GM18909 (cell line): ENCODE data around the gene CHMP2B.
"Not testable (repeated sequence)": the region's sequence is repeated elsewhere in the genome, so short reads cannot be mapped to it uniquely, and the experiment has no call there.

Experiments used
- ATAC-seq: cut with Tn5 transposase; IDR thresholded peaks from one replicate; pipeline ENCODE4 v1.9.1; 2021; ENCODE audit warnings: mild to moderate bottlenecking; ENCODE audit not compliant: unreplicated experiment, poor library complexity

The CHMP2B gene

DNA sequence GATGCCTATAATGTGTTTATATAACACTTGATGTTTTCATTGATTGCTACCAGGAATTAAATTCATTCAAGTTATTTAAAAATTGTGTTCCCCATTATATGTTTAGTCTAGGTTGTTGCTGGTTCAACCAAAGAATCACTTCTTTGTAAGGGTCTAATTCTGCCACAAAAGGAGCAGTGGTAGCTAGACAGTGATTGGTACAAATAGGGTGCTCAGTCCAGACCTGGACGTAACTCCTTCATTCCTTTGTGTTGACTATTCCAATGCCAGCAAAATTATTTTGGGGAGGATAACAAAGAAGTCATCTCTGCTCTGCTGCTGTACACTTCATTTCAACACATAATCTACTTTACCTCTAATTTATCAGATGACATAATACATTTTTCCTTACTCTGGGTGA, 1.2 kb downstream of the CHMP2B start:
- no peak for ATAC-seq

DNA sequence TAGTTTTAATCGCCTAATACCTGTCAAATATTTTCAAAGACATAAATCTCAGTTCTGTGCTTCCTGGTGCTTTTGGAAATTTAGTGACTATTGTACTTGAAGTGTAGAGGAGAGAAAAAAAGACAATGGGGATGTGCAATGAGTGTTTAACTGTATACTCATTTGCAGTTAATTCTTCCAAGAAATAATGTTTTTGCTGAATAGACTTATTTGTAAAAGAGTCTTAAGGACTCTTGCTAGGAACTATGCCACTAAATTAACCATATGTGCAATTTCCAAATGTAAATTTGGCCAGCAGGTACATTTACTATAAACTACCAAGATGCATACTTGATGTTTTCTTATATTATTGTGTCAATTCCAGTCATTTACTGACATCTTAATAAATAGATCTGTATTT, 2.0 kb downstream of the CHMP2B start:
- no peak for ATAC-seq

DNA sequence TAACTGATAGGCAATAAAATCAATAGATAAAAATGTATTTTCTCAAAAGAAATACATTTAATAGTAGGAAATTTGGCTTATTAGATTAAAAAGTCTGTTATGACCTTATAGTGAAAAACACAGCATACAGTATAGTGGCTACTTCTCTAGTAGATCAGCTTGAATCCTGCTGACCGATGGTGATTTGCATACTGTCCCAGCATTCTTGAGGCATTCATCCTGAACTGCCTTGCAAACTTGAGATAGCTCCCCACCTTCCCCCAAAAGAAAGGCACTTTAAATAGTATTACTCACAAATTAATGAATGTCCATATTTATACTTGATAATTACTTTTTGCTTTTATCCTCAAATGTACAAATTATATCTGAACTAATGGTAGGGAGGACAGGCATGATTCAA, 6.7 kb downstream of the CHMP2B start:
- ATAC-seq: no peak

DNA sequence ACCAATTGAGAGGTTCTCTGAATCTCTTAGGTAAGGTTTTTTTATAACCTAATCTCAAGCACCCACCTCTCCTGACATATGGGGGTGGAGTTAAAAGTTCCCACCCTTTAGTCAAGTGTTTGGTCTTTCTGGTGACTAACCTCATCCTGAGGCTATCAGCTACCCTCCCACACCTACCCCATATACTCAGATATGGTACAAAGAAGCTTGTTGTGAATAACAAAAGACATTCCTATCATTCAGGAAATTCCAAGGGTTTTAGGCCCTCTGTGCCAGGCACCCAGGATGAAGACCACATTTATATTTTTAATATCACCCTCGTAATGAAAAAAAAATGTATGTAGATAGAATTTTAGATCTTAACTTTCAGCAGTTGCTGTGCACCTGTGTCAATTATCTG, 9.0 kb downstream of the CHMP2B start:
- ATAC-seq: no peak

DNA sequence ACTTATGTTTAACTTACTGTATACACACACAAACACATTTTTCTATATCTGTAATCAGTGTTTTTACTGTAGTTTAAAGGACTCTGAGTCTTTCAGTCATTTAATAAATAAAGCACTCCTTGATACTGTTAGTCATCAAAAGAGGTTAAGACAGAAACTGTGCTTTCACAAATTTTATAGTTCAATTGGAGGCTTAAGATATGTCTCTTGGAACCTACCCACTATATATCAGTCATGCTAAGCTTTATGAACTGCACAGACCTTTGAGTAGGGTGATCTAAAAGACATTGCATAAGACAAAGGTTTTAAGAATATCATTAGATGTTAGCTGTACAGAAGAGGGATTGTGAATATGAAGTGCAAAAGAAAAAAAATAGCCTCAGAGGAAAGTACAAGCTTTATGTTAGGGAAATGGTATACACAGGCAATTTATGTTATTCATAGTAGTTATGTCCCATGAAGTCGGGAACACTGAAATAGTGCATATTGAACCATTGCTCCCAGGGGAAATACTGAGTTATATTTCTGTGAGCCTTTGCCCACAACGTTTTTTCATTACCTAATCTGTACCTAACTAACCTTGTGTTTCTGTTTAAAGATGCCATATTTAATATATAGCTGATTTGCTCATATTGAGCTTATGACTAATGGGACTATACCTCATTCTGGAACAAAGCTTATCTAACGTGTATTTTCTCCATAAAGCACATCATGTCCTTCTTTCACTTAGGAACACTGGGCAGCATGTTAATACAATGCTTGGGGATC, 19.7 kb downstream of the CHMP2B start:
- no peak for ATAC-seq

DNA sequence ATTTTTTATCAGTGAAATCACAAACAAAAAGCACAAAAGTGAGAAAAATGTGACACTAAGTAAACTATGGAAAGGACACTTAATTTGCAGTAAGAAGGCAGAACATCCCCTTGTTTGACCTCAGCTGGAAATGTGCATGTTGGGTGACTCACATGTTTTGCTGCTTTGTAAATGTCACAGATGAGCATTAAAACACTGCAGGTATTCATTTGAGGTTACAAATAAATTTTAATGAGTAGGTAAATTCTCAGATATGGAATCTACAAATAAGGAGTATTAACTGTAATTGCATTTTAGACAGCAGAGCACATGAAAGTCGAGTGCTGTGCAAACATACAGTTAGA, 20.3 kb downstream of the CHMP2B start:
- no peak for ATAC-seq

DNA sequence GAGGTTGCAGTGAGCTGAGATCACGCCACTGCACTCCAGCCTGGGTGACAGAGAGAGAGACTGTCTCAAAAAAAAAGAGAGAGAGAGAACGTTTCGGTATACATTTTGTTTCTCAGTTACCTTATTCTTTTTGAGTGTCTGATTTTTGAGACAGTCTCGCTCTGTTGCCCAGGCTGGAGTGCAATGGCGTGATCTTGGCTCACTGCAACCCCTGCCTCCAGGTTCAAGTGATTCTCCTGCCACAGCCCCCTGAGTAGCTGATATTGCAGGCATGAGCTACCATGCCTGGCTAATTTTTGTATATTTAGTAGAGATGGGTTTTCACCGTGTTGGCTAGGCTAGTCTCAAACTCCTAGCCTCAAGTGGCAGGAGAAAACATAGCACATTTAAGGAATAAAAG, 21.1 kb downstream of the CHMP2B start:
- not testable (repeated sequence) for ATAC-seq

DNA sequence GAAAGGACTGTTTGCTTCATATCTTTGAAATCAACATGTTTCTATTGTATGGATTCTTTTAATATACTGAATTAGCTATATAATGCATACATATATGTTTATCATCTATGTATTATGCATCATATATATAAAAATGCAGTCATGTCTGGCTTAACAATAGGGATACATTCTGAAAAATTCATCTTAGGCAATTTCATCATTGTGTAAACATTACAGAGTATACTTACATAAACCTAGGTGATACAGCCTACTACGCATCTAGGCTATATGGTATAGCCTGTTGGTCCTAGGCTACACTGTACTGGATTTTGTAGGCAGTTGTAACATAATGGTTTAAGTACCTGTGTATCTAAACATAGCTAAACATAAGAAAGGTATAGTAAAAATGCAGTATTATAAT, 21.7 kb downstream of the CHMP2B start:
- no peak for ATAC-seq

DNA sequence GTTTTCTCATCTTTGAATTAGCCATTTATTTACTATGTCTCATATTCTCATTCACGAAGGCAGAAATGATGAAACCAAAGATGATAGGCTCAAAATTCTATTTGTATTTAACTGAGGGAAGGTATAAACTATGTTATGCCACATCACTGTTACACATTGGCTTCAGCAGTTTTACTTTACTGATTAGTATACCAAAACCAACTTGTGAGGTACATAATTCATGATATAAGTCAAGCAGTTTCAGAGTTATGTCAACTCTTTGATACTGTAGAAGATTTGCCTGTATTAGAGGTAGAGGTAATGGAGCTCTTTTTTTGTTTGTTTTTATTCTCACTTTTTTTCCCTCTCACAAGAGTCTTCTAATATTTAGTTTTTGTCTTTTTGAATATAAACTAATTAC, 22.9 kb downstream of the CHMP2B start:
- no peak for ATAC-seq

DNA sequence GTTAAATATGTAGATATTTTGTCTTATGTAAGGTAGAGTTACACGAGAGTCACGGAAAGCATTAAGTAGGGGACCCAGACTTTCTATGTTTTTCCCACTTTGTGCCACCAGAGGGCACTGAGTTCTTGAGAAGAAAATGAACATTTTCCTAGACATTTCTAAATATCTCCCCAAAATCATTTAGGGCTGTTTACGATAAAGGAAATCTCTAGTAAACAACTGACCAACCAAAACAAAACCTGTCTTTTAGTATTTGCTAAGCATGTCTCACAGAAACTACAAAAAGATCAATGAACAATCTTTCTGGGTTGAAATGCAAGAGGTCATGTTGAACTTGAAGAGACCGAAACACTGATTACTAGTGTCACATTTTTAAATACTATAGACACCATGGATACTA, 33.2 kb downstream of the CHMP2B start:
- peak; percentile 80 for ATAC-seq

DNA sequence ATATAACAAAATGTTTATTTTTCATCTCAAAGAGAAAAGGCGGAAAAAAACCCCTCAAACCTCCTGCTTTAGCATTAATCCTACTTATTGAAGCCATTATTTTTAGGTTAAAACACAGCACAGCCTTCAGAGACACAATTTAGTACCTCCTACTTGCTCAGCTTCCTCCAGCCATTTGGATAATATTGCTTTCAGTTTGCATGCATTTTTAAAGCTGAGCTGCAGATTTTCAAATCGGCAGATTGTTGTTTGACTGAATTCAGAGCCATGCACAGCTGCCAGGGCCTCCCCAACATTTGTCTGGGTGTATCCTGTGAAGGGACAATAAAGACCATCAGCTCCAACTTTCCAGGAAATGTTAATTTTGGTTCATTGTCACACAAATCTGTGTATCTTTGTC, 34.8 kb downstream of the CHMP2B start:
- no peak for ATAC-seq

DNA sequence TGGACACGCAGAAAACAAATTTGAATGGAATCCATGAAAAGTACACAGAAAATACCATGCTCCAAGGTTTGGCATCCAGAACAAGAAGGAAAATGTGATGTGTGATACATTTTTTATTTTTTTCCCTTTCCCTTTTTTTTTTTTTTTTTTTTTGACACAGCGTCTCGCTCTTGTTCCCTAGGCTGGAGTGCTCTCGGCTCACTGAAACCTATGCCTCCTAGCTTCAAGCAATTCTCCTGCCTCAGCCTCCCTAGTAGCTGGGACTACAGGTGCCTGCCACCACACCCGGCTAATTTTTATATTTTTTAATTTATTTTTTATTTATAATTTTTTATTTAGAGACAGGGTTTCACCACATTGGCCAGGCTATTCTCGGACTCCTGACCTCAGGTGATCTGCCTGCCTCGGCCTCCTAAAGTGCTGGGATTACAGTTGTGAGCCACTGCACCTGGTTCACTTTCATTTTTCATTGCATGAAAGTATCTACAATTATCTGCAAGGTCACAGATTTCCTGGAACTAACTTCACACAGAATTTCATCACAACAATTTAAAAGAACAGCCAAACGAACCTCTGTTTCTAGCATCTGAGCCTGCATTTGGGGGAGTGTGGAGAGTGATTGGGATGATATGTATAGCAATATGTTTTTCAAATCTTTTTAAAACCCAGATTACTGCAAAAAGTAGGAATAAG, 41.0 kb downstream of the CHMP2B start:
- ATAC-seq: no peak

DNA sequence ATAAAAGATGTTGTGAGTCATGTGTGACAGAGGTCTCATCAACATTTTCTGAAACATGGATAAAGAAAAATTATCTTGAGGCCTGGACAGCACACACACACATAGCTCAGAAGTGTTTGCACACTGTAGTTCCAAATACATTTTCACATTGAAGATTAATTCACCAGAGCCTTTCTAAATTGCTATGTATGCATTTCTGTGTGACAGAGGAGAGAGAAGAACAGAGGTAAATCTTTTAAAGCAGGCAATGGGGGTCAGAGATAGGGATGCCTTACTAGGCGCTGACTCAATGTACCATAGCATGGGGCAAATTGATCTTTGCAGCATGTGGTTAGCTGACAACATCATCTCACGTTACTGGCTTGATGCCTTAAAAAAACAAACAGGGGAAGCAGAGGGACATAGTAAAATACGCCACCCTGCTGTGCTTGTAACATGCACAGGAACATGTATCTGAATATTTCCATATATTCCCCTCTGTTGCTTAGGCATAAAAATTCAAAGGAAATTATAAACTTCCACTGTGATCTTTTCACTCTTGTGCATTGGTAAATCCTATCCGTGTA, 41.6 kb downstream of the CHMP2B start:
- ATAC-seq: no peak

DNA sequence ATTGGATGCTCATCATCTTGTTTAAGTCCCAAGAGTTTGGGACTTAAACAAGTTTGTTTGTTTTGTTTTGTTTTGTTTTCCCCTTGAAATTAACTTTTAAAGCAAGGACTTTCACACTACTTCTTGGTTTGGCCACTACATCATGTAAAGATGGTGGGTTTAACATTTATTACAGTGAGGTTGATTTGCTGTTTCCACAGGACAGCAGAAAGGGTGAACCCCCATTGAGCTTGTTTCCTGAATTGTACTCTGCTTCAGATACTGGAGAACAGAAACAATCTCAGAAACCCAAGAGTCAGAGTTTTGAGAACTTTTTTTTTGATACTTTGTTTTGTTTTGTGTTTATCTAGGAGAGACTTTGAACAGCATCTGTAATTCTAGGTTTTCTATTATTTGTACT, 42.6 kb downstream of the CHMP2B start:
- no peak for ATAC-seq

DNA sequence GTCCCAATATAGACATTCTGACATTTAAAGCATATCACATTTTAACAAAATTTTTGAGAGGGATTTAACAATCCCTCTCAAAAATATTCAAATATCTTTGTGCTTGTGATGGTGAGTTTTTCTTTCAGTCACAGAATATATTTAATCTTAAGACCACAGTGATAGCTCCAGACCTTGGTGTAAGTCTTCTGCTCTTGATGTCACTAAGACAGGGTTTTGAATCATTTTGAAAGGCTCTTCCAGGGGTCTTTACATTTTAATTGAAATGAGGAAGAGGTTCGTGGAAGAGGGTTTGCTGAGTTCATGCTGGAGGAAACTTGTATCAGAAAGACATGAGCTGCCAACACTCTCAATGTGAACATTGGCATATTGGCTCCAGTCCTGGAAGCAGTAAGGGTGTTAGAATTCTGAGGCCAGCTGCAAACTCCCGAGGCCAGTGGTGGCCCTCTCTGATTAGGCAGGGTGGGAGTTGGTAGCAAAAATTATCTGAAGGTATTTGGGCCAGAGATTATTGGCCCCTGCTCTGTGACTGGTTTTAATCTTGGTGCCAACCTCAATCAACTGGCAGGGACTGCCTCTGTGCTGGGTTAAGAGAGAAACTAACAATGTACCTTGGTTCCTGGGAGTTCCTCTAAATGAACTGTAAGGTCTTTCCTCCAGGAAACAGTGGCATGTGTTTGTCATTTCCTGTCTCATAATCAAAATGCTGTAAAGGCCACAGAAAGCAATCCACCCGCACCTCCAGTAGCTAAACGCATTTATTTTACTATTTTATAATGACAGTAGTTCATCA, 44.0 kb downstream of the CHMP2B start:
- no peak for ATAC-seq

DNA sequence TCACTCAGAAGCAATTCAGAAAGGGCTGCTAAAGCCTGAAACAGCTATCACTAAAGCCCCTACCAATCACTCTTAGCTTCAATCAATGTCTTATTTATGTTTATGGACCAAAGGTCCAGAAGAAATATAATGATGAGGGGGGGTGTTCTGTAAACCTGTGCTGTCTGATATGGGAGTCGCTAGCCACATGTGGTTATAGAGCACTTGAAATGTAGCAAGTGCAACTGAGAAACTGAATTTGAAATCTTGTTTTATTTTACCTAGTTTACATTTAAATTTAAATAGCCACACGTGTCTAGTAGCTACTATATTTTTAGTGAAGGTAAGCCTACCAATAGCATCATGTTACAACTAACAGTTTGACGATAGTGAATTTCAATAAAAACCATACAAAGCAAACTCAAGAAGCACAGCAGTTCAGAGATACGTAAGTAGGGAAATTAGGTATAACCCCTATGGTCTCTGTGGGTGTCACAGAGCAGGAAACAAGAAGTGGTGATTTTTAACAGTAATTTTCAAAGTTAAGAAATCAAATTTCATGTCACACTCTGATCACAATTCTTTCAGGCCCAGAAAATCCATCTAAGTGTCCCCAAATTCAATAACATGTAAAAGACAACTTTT, 45.7 kb downstream of the CHMP2B start:
- ATAC-seq: peak; percentile 77

DNA sequence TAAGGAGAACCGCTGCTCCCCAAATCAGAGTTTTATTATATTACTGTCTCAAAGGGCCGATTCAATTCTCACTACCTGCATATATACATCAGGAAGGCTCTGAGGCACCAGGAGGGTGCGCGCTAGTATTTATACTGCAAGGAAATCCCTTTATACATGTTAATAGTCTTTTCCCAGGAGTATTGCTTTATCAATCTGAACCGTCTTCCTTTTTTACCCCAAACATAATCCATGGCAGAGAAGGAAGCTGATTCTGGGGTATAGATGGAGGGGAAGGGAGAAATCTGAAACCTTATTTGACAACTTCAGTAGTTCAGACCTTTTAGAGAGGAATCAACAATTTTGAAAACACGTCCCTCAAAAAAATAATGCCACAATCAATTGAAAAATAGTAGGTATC, 49.4 kb downstream of the CHMP2B start, which contains the start of gene POU1F1:
POU1F1 (minus strand) TSS at position 101 of the 400 bp plus-strand sequence. CDS start 122 bp downstream, outside the sequence.
- ATAC-seq: no peak

DNA sequence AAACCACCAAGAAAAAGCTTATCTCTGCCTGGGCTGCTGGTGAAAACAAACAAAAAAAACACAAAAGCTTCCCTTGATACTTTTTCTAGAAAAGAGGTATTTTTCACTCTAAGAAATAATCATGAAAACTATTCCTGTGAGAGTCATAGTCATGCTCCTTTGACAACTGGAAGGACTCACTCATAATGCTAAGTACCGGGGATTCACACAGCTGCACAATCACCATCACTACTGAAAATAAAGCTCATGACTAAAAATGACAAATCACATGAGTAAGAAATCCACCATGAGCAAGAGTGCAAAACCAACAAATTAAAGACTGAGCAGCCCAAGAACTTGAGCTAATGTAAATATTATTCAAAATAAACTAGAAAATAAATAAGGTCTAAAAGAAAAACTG, 59.9 kb downstream of the CHMP2B start:
- ATAC-seq: peak; percentile 45

DNA sequence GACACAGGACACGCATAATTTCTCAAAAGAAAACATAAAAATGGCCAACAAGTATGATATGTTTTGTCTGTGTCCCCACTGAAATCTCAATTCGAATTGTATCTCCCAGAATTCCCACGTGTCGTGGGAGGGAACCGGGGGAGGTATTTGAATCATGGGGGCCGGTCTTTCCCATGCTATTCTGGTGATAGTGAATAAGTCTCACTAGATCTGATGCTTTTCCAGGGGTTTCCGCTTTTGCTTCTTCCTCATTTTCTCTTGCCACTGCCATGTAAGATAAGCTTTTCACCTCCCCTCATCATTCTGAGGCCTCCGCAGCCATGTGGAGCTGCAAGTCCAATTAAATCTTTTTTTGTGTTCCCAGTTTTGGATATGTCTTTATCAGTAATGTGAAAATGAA, 61.3 kb downstream of the CHMP2B start:
- ATAC-seq: no peak

DNA sequence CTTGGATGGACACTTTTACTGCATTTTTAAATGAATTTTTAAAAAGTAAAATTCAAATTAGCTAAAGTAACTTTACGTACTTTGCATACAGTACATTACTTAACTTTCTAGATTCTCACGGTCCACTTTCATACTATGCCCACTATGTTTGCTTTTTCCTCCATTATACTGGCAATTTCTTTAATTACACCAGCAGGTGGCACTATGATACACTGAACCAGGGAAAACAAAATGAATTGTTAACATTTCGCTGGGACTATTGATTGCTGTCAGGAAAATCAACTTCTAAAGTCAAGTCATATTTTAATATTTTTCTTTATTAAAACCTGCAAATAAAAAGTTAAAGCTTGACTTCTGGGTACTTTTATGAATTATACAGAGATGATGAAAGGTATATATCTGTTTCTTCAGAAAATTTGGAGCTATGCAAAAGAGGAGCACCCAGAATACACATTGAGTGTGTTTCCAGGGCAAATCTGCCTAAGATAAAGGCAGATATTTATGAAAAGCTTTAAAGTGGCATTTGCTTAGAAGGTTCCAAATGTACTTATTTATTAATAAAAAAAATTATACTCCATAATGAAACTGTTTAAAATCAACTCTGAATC, 71.1 kb downstream of the CHMP2B start:
- peak; percentile 90 for ATAC-seq
